Calu3 (cell line): Measurements from ENCODE around the gene PLCL2. TPM values are rescaled to one million over a fixed set of nuclear protein-coding genes. Genes with fewer than 3 reads are reported as not detected.

Source experiments
- BruUV-seq: library from RNA; stranded (reverse); fragments of 400-500 nt; replicated peaks from 2 replicates; lab custom pipeline; 2021; lab: Mats Ljungman, UMichigan
- CTCF ChIA-PET: fragments of 300-600 bp; sonication (Branson Sonifier 250); formaldehyde crosslinking; loops from one replicate; lab custom pipeline; 2022; ENCODE audit warnings: antibody characterized with exemption; lab: Charles Lee
- DNase-seq: peaks from one replicate; pipeline ENCODE4 v3.0.0; 2022
- H3K27ac Mint-ChIP-seq: one replicate; pipeline ENCODE4 v1.8.0; 2022; ENCODE audit warnings: mixed read lengths; ENCODE audit not compliant: unreplicated experiment
- H3K27me3 Mint-ChIP-seq: one replicate; pipeline ENCODE4 v1.8.0; 2022; ENCODE audit warnings: mixed read lengths; ENCODE audit not compliant: unreplicated experiment
- H3K36me3 Mint-ChIP-seq: one replicate; pipeline ENCODE4 v1.8.0; 2022; ENCODE audit warnings: mild to moderate bottlenecking, moderate library complexity, mixed read lengths; ENCODE audit not compliant: insufficient read depth, unreplicated experiment
- H3K4me1 Mint-ChIP-seq: one replicate; pipeline ENCODE4 v1.8.0; 2022; ENCODE audit warnings: mild to moderate bottlenecking, low read depth, mixed read lengths; ENCODE audit not compliant: unreplicated experiment
- H3K4me3 Mint-ChIP-seq: one replicate; pipeline ENCODE4 v1.8.0; 2022; ENCODE audit warnings: mild to moderate bottlenecking, low read depth, moderate library complexity, mixed read lengths; ENCODE audit not compliant: unreplicated experiment
- H3K9me3 Mint-ChIP-seq: one replicate; pipeline ENCODE4 v1.8.0; 2022; ENCODE audit warnings: low read depth, mixed read lengths; ENCODE audit not compliant: unreplicated experiment
- CTCF ChIP-seq: fragments of 200-600 bp; IDR thresholded peaks from one replicate; pipeline ENCODE4 v1.8.0; 2022; ENCODE audit warnings: antibody characterized with exemption; ENCODE audit not compliant: unreplicated experiment
- intact Hi-C: fragments of 100-400 bp; cut with micrococcal nuclease; formaldehyde crosslinking; loops from one replicate; pipeline ENCODE4 v1.10.0; 2022; ENCODE audit not compliant: unreplicated experiment
- total RNA-seq: library from RNA; stranded (reverse); gene quantifications from 2 replicates; pipeline ENCODE4 v1.2.3, GENCODE V29; 2022

PLCL2 gene
- total RNA-seq, 1 experiment from 2014 or later = 5.8 TPM

GRCh38 chr3:16907243-16907642, 22.5 kb downstream of the PLCL2 start:
- Mint-ChIP-seq H3K4me3 (no peak overlapping the region), H3K36me3 (no peaks in the 10 kb centered on the region), H3K4me1 (no peaks in the 10 kb centered on the region), H3K27ac (no peak overlapping the region), H3K27me3 (no peaks in the 10 kb centered on the region), H3K9me3 (no peaks in the 10 kb centered on the region)
- CTCF ChIA-PET = interaction anchor here (1.0 kb wide), 1 partner anchor 10 kb away, joined by 5 read pairs; no protein-coding TSS in a partner anchor
- TF ChIP-seq CTCF = no peak
- no peak for DNase-seq
- intact Hi-C loops = no loop called here
- BruUV-seq = no TSS peak

GRCh38 chr3:16908016-16908807, 23.5 kb downstream of the PLCL2 start:
- BruUV-seq = no TSS peak
- intact Hi-C loops = no loop called here
- H3K27me3 Mint-ChIP-seq = no peaks in the 10 kb centered on the region
- TF ChIP-seq CTCF = no peak
- DNase-seq = no peak
- no peak overlapping the region for H3K27ac Mint-ChIP-seq
- CTCF ChIA-PET = interaction anchor here (1.0 kb wide), 1 partner anchor 11 kb away, joined by 5 read pairs; no protein-coding TSS in a partner anchor
- no peaks in the 10 kb centered on the region for H3K36me3 Mint-ChIP-seq
- no peaks in the 10 kb centered on the region for H3K9me3 Mint-ChIP-seq
- no peak overlapping the region for H3K4me3 Mint-ChIP-seq
- H3K4me1 Mint-ChIP-seq = no peaks in the 10 kb centered on the region

- TF ChIP-seq CTCF = no peak
- CTCF ChIA-PET = no interaction called here
- H3K4me3 Mint-ChIP-seq = no peak overlapping the region
- no peak for DNase-seq
- H3K9me3 Mint-ChIP-seq = no peaks in the 10 kb centered on the region
- H3K36me3 Mint-ChIP-seq = no peaks in the 10 kb centered on the region
- intact Hi-C loops = no loop called here
- no TSS peak for BruUV-seq
- H3K27me3 Mint-ChIP-seq = no peaks in the 10 kb centered on the region
- no peaks in the 10 kb centered on the region for H3K4me1 Mint-ChIP-seq
- H3K27ac Mint-ChIP-seq = no peak overlapping the region
Observed at GRCh38 chr3:16908896-16909295, 24.1 kb downstream of the PLCL2 start.

GRCh38 chr3:16909802-16910201, 25.0 kb downstream of the PLCL2 start:
- no peaks in the 10 kb centered on the region for H3K4me1 Mint-ChIP-seq
- no peak for DNase-seq

More at GRCh38 chr3:16909802-16910201, 25.0 kb downstream of the PLCL2 start:
- intact Hi-C loops = loop anchor here (10.0 kb wide), 1 partner anchor 125 kb away; no protein-coding TSS in a partner anchor
- no peaks in the 10 kb centered on the region for H3K9me3 Mint-ChIP-seq
- no peaks in the 10 kb centered on the region for H3K27me3 Mint-ChIP-seq
- no peak for TF ChIP-seq CTCF
- H3K27ac Mint-ChIP-seq = no peak overlapping the region
- no TSS peak for BruUV-seq
- no peak overlapping the region for H3K4me3 Mint-ChIP-seq
- CTCF ChIA-PET = no interaction called here
- no peaks in the 10 kb centered on the region for H3K36me3 Mint-ChIP-seq
